ENCODE measurements around the gene AJAP1.

The AJAP1 gene

DNA sequence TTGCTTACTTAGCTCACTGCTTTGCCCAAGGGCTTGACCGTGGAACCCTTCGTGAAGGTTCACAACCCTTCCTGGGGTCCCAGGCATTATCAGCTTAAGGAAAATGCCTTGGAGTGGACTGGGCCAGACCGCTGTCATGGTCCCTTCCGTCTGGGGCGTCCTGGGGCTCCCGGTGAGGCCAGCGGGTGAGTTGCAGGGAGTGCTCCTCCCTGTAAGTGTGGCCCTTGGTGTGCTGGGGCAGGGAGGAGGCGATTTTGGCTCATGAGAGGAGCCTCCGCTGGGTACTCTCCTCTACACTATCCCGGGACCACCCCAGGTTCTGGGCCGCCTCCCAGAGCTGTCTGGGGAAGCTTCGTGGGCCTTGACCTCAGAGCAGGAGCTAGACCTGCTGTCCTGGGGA lies 48.1 kb downstream of the AJAP1 start:
- Histone ChIP-seq H3K27ac (no peak overlapping the region), H3K4me3 (no peak overlapping the region), H3K9me3 (no peaks in the 10 kb centered on the region), H3K27me3 (peaks cover 0 to 13% of the 10 kb centered on the region in 2 donors), H3K4me1 (peaks cover 0 to 6% (median 2%) of the 10 kb centered on the region in 4 donors), H3K36me3 (no peaks in the 10 kb centered on the region)
- TF ChIP-seq, protein P1, sequence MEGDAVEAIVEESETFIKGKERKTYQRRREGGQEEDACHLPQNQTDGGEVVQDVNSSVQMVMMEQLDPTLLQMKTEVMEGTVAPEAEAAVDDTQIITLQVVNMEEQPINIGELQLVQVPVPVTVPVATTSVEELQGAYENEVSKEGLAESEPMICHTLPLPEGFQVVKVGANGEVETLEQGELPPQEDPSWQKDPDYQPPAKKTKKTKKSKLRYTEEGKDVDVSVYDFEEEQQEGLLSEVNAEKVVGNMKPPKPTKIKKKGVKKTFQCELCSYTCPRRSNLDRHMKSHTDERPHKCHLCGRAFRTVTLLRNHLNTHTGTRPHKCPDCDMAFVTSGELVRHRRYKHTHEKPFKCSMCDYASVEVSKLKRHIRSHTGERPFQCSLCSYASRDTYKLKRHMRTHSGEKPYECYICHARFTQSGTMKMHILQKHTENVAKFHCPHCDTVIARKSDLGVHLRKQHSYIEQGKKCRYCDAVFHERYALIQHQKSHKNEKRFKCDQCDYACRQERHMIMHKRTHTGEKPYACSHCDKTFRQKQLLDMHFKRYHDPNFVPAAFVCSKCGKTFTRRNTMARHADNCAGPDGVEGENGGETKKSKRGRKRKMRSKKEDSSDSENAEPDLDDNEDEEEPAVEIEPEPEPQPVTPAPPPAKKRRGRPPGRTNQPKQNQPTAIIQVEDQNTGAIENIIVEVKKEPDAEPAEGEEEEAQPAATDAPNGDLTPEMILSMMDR (IDR thresholded peaks at IDR 0.05) = no peak
- intact Hi-C loops (cut with DNase I; ENCODE audit: low total_unique reads) = no loop called here
- no peak for DNase-seq

DNA sequence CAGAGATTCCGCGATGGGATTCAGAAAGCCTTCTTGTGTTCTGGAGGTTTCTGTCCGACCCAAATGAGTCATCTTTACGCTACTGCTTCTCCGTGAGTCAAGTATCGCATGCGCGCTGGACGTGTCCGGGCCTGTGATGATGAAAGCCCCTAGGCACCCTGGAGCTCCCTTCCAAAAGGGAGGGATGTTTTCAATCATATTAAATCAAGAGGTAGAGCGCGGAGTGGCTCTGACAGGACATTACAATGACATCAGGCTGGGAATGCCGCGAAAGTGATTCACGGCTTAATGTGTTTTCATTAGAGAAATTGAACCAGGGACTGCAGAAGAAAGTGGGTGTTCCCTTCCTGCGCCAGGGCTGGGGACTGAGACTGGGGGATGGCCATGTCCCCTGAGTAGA lies 48.5 kb downstream of the AJAP1 start:
- Histone ChIP-seq H3K36me3 (no peaks in the 10 kb centered on the region), H3K27ac (no peak overlapping the region), H3K4me3 (no peak overlapping the region), H3K27me3 (peaks cover 0 to 12% of the 10 kb centered on the region in 2 donors), H3K9me3 (no peaks in the 10 kb centered on the region), H3K4me1 (peaks cover 0 to 6% (median 2%) of the 10 kb centered on the region in 4 donors)
- DNase-seq = no peak
- TF ChIP-seq, protein P1 (IDR thresholded peaks at IDR 0.05) = no peak
- intact Hi-C loops (cut with DNase I; ENCODE audit: low total_unique reads) = no loop called here

DNA sequence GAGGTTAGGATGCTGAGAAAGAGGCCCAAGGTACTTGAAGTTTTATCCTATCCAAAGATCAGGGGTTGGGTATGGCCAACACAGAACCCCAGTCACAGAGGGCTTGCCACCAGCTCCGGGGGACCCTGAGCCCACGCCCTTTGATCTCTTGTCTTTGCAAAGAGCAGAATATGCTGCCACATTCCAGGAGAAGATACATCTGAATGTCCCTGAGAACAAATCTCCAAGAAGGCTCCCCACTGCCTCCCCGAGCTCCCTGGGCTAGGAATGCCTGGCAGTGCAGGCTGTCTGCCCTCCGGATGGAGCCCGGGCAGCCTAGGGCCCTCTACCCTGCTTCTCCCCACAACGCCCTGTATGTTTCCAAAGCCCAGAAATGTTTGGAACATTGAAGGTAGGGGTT lies 49.2 kb downstream of the AJAP1 start:
- H3K36me3 ChIP-seq = no peaks in the 10 kb centered on the region
- intact Hi-C loops (cut with DNase I; ENCODE audit: low total_unique reads) = no loop called here
- peaks cover 0 to 11% of the 10 kb centered on the region in 2 donors for H3K27me3 ChIP-seq
- TF ChIP-seq, protein P1 (IDR thresholded peaks at IDR 0.05) = no peak
- H3K4me1 ChIP-seq = peaks cover 0 to 6% (median 2%) of the 10 kb centered on the region in 4 donors
- H3K4me3 ChIP-seq = no peak overlapping the region
- H3K9me3 ChIP-seq = no peaks in the 10 kb centered on the region
- H3K27ac ChIP-seq = no peak overlapping the region
- DNase-seq = no peak

DNA sequence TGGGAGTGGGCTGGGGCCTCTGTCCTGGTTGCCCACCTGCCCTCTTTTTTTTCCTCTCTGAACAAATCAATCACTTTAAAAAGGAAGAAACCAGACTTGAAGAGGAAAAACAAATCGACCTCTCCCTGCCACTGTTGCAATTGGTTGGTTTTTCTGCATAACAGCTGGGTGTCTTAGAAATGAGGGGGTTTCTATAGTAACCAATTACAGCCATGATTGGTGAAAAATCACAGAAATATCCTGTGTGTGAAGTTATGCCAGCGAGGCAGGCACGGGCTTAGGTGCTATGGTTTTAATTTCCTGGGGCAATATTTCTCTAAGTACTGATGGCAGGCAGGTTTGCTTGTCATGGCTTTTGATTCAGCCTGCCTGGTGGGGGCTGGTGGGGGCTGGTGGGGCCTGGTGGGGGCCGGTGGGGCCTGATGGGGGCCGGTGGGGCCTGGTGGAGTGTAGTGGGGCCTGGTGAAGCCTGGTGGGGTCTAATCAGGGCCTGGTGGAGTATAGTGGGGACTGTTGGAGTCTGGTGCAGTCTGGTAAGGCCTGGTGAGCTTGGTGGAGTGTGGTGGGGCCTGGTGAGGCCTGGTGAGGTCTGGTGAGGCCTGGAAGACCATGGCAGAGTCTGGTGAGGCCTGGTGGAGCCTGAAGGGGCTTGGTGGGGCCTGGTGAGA lies 54.6 kb downstream of the AJAP1 start:
- Histone ChIP-seq H3K4me3 (no peak overlapping the region), H3K27me3 (peaks cover 0 to 21% of the 10 kb centered on the region in 2 donors)
- TF ChIP-seq, protein P1 (IDR thresholded peaks at IDR 0.05) = no peak

DNA sequence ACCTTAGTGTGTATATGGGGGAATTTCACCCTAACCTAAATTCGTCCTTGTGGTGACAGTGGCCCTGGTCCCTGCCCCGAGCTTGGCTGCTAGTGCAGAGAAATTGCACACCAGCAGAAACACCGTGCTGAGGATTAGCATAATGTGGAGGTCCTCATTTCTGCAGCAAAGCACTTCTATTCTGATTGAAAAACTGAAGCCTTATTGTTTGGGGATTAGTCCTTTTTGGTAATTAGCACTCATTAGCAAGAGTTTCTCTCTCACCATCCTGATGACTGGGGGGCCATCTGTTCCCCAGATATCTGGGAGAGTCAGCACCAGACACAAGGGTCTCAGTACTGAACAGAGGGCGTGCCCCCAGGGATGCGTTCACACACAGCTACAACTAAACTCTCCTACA lies 55.2 kb downstream of the AJAP1 start:
- intact Hi-C loops (cut with DNase I; ENCODE audit: low total_unique reads) = no loop called here
- H3K27me3 ChIP-seq = peaks cover 0 to 21% of the 10 kb centered on the region in 2 donors
- TF ChIP-seq, protein P1 (IDR thresholded peaks at IDR 0.05) = no peak
- no peaks in the 10 kb centered on the region for H3K36me3 ChIP-seq
- DNase-seq = no peak
- H3K4me1 ChIP-seq = no peaks in the 10 kb centered on the region
- H3K4me3 ChIP-seq = no peak overlapping the region
- no peaks in the 10 kb centered on the region for H3K9me3 ChIP-seq
- H3K27ac ChIP-seq = no peak overlapping the region

More for the DNA sequence above, 54.6 kb downstream of the AJAP1 start:
- intact Hi-C loops (cut with DNase I; ENCODE audit: low total_unique reads) = no loop called here
- Histone ChIP-seq H3K4me1 (no peaks in the 10 kb centered on the region), H3K27ac (no peak overlapping the region), H3K9me3 (no peaks in the 10 kb centered on the region), H3K36me3 (no peaks in the 10 kb centered on the region)
- DNase-seq = no peak
